GM23248 (cell line): Measurements from ENCODE around the gene OLFML1. TPM values are rescaled to one million over a fixed set of nuclear protein-coding genes. Genes with fewer than 3 reads are reported as not detected.

Experiments used
- DNase-seq: peaks from one replicate; pipeline ENCODE4 v3.0.0-alpha.2; 2015
- H2AFZ ChIP-seq: fragments of 200-600 bp; sonication (generic); 2 replicates; pipeline ENCODE4 v1.6.1; 2016; ENCODE audit warnings: antibody characterized with exemption
- H3F3A ChIP-seq: fragments of 200-600 bp; sonication (generic); 2 replicates; pipeline ENCODE4 v1.6.1; 2016; ENCODE audit warnings: mild to moderate bottlenecking, antibody characterized with exemption, mixed run types; ENCODE audit not compliant: insufficient read depth
- H3K27ac ChIP-seq: fragments of 200-600 bp; sonication (generic); 2 replicates; pipeline ENCODE4 v1.5.1; 2016; ENCODE audit warnings: mild to moderate bottlenecking
- H3K27me3 ChIP-seq: fragments of 200-600 bp; sonication (generic); replicated peaks from 2 replicates; pipeline ENCODE4 v1.6.1; 2016; ENCODE audit warnings: mild to moderate bottlenecking; ENCODE audit not compliant: insufficient read depth
- H3K36me3 ChIP-seq: fragments of 200-600 bp; sonication (generic); 2 replicates; pipeline ENCODE4 v1.6.1; 2016; ENCODE audit warnings: low read depth, mild to moderate bottlenecking
- H3K4me1 ChIP-seq: fragments of 200-600 bp; sonication (generic); 2 replicates; pipeline ENCODE4 v1.6.1; 2016; ENCODE audit warnings: mild to moderate bottlenecking; ENCODE audit not compliant: insufficient read depth
- H3K4me2 ChIP-seq: fragments of 200-600 bp; sonication (generic); one replicate; pipeline ENCODE4 v1.6.1; 2016; ENCODE audit warnings: mild to moderate bottlenecking; ENCODE audit not compliant: unreplicated experiment
- H3K4me3 ChIP-seq: fragments of 200-600 bp; sonication (generic); 2 replicates; pipeline ENCODE4 v1.5.1; 2016; ENCODE audit warnings: mild to moderate bottlenecking
- H3K79me2 ChIP-seq: fragments of 200-600 bp; sonication (generic); 2 replicates; pipeline ENCODE4 v1.6.1; 2016; ENCODE audit warnings: mild to moderate bottlenecking; ENCODE audit not compliant: insufficient read depth
- H3K9ac ChIP-seq: fragments of 200-600 bp; sonication (generic); 2 replicates; pipeline ENCODE4 v1.6.1; 2016; ENCODE audit warnings: mild to moderate bottlenecking
- H3K9me2 ChIP-seq: fragments of 200-600 bp; sonication (generic); 2 replicates; pipeline ENCODE4 v1.6.1; 2016; ENCODE audit warnings: mixed run types, mild to moderate bottlenecking, moderate library complexity; ENCODE audit not compliant: insufficient read depth
- H3K9me3 ChIP-seq: fragments of 200-600 bp; sonication (generic); one replicate; pipeline ENCODE4 v1.6.1; 2017; ENCODE audit warnings: low read depth
- H4K20me1 ChIP-seq: fragments of 200-600 bp; sonication (generic); 2 replicates; pipeline ENCODE4 v1.6.0; 2016; ENCODE audit not compliant: insufficient read depth
- EZH2 ChIP-seq: fragments of 200-600 bp; sonication (generic); IDR thresholded peaks from 2 replicates; pipeline ENCODE4 v1.6.1; 2018; ENCODE audit warnings: antibody characterized with exemption, mild to moderate bottlenecking; ENCODE audit not compliant: insufficient read depth, poor library complexity, severe bottlenecking
- EZH2phosphoT487 ChIP-seq: fragments of 200-600 bp; sonication (generic); IDR thresholded peaks from 2 replicates; pipeline ENCODE4 v1.6.1; 2018; ENCODE audit warnings: antibody characterized with exemption, moderate library complexity, mild to moderate bottlenecking, low read depth; ENCODE audit not compliant: insufficient read depth
- WGBS, 2 experiments: methylation state at CpG; one replicate each; pipeline ENCODE4 v1.1.6; 2015 to 2017; ENCODE audit warnings: low lambda C conversion rate in 2 of 2, low coverage in 1 of 2; ENCODE audit errors: missing lambda C conversion rate in 2 of 2; 5-methylcytosine and 5-hydroxymethylcytosine counted together
- in situ Hi-C: fragments of 300-500 bp; cut with MboI; formaldehyde crosslinking; loops from 2 replicates; pipeline ENCODE4 v1.15.0; 2020
- polyA plus RNA-seq: library from polyadenylated mRNA; unstranded; fragments of >200 nt; fragmentation: Nextera tagmentation; extraction: Ambion mirVana; gene quantifications from 2 replicates; pipeline ENCODE4 v1.2.1, GENCODE V29; 2016
- total RNA-seq: library from RNA; depleted of rRNA; stranded (reverse); fragments of >200 nt; shearing (Covaris generic); gene quantifications from 2 replicates; pipeline ENCODE4 v1.2.3, GENCODE V29; 2014

Gene OLFML1
- total and polyA plus RNA-seq, 2 experiments from 2014 or later, result 0.32 to 0.53 TPM

GRCh38 chr11:7520981-7521487, 35.7 kb downstream of the OLFML1 start:
- no peaks in the 10 kb centered on the region for H3K9me3 ChIP-seq
- H2AFZ ChIP-seq, result no peak overlapping the region
- no peaks in the 10 kb centered on the region for H3K27me3 ChIP-seq
- H3K4me2 ChIP-seq, result no peak overlapping the region
- no peaks in the 10 kb centered on the region for H4K20me1 ChIP-seq
- H3K79me2 ChIP-seq, result no peaks in the 10 kb centered on the region
- no peaks in the 10 kb centered on the region for H3K4me1 ChIP-seq
- H3K9ac ChIP-seq, result no peak overlapping the region
- in situ Hi-C loops, result no loop called here
- H3K27ac ChIP-seq, result no peak overlapping the region
- H3F3A ChIP-seq, result no peaks in the 10 kb centered on the region
- no peak for DNase-seq
- no peaks in the 10 kb centered on the region for H3K36me3 ChIP-seq
- 38 to 54% methylated on average over 2 of the region's 2 CpGs for WGBS, 2 experiments
- no peaks in the 10 kb centered on the region for H3K9me2 ChIP-seq
- no peak for TF ChIP-seq EZH2phosphoT487
- TF ChIP-seq EZH2, result no peak
- H3K4me3 ChIP-seq, result no peak overlapping the region

GRCh38 chr11:7522121-7522520, 36.8 kb downstream of the OLFML1 start:
- DNase-seq, result no peak
- Histone ChIP-seq H3K4me2 (no peak overlapping the region), H3K79me2 (no peaks in the 10 kb centered on the region), H3K9me3 (no peaks in the 10 kb centered on the region), H3K4me1 (no peaks in the 10 kb centered on the region), H2AFZ (no peak overlapping the region), H3K36me3 (no peaks in the 10 kb centered on the region), H3K27ac (no peak overlapping the region), H3K9me2 (no peaks in the 10 kb centered on the region), H3K4me3 (no peak overlapping the region), H4K20me1 (no peaks in the 10 kb centered on the region), H3K27me3 (no peaks in the 10 kb centered on the region), H3F3A (no peaks in the 10 kb centered on the region), H3K9ac (no peak overlapping the region)
- no peak for TF ChIP-seq EZH2
- TF ChIP-seq EZH2phosphoT487, result no peak
- in situ Hi-C loops, result no loop called here
- WGBS, 2 experiments, result 64 to 66% methylated on average over 4 of the region's 4 CpGs

GRCh38 chr11:7522546-7522945, 37.2 kb downstream of the OLFML1 start:
- H3K79me2 ChIP-seq, result no peaks in the 10 kb centered on the region
- in situ Hi-C loops, result no loop called here
- H3K9me2 ChIP-seq, result no peaks in the 10 kb centered on the region
- H3K27me3 ChIP-seq, result no peaks in the 10 kb centered on the region
- H3K27ac ChIP-seq, result no peak overlapping the region
- WGBS, 2 experiments, result 56 to 68% methylated on average over 4 of the region's 4 CpGs
- no peaks in the 10 kb centered on the region for H3K4me1 ChIP-seq
- no peaks in the 10 kb centered on the region for H3K36me3 ChIP-seq
- TF ChIP-seq EZH2, result no peak
- no peak for TF ChIP-seq EZH2phosphoT487
- no peaks in the 10 kb centered on the region for H3F3A ChIP-seq
- H3K4me3 ChIP-seq, result no peak overlapping the region
- no peaks in the 10 kb centered on the region for H4K20me1 ChIP-seq
- no peak for DNase-seq
- no peak overlapping the region for H2AFZ ChIP-seq
- no peak overlapping the region for H3K9ac ChIP-seq
- no peak overlapping the region for H3K4me2 ChIP-seq
- H3K9me3 ChIP-seq, result no peaks in the 10 kb centered on the region

GRCh38 chr11:7523416-7524210, 38.3 kb downstream of the OLFML1 start:
- Histone ChIP-seq H3K36me3 (no peaks in the 10 kb centered on the region), H3K9me2 (no peaks in the 10 kb centered on the region), H3K4me3 (no peak overlapping the region), H3K27ac (no peak overlapping the region), H3K4me2 (no peak overlapping the region), H3K79me2 (no peaks in the 10 kb centered on the region), H3K9ac (no peak overlapping the region), H2AFZ (no peak overlapping the region), H4K20me1 (no peaks in the 10 kb centered on the region), H3F3A (no peaks in the 10 kb centered on the region), H3K4me1 (no peaks in the 10 kb centered on the region), H3K27me3 (no peaks in the 10 kb centered on the region), H3K9me3 (no peaks in the 10 kb centered on the region)
- in situ Hi-C loops, result no loop called here
- WGBS, 2 experiments, result 51 to 60% methylated on average over 6 of the region's 6 CpGs
- TF ChIP-seq EZH2 (no peak), EZH2phosphoT487 (no peak)
- no peak for DNase-seq
